ENCODE data around the gene TRAPPC4.
"Not testable (repeated sequence)": the region's sequence is repeated elsewhere in the genome, so short reads cannot be mapped to it uniquely, and the experiment has no call there.

Gene TRAPPC4, protein sequence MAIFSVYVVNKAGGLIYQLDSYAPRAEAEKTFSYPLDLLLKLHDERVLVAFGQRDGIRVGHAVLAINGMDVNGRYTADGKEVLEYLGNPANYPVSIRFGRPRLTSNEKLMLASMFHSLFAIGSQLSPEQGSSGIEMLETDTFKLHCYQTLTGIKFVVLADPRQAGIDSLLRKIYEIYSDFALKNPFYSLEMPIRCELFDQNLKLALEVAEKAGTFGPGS

DNA sequence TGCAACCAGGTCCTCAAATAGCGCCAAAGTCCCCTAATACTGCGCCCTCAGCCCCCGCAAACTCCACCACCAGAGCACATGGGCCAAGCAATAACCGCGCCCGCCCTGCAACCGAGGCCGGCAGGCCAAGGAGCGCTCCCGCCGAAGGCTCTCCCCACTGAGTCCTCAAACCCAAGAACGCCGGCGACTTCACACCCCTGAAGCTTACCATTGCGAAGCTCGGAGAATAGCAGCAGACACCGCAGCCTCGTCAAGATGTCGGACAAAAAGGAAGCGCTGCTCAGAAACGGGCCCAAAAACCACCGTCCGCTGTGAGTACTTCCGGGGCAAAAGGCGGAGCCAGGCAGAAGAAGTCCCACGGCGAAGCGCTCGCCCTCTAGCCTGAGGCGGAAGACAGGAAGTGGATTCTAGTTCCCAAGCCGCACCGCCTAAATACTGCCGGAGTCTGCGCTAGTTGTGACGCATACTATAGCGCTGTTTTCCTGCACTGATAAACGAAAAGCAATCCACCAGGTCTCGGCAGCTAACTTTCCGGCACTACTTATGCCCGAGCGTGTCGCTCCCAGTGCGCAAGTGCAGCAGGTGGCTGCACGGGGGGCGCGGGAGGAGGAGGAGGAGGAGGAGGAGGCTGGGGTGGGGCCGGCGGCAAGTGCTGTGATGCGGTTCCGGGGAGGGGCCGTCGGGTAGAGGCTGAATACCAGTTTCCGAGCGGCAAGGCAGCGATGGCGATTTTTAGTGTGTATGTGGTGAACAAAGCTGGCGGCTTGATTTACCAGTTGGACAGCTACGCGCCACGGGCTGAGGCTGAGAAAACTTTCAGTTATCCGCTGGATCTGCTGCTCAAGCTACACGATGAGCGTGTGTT lies at the start of gene TRAPPC4, which contains the start of gene RPS25:
Gene TRAPPC4 (plus strand): TSS at position 693 of the 865 bp plus-strand sequence. CDS start 30 bp downstream, at position 723.
Gene RPS25 (minus strand): TSS at position 270 of the 865 bp plus-strand sequence. CDS start 59 bp downstream, at position 211.
- DNase-seq (ENCODE audit: low read depth in 4 of 4, low spot score in 1 of 4), result peak; percentile 85 to 92 (median 88)

DNA sequence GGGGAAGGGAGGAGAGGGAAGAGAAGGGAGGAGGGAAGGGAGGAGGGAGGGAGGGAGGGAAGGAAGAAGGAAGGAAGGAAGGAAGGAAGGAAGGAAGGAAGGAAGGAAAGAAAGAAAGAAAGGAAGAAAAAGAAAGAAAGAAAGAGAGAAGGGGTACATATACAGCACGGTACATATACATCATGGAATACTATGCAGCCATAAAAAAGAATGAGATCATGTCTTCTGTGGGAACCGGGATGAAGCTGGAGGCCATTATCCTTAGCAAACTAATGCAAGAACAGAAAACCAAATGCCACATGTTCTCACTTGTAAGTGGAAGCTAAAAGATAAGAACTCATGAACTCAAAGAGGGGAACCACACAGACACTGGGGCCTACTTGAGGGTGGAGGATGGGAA lies 49.1 kb upstream of the TRAPPC4 start:
- not testable (repeated sequence) for DNase-seq (ENCODE audit: low read depth in 4 of 4, low spot score in 1 of 4)

DNA sequence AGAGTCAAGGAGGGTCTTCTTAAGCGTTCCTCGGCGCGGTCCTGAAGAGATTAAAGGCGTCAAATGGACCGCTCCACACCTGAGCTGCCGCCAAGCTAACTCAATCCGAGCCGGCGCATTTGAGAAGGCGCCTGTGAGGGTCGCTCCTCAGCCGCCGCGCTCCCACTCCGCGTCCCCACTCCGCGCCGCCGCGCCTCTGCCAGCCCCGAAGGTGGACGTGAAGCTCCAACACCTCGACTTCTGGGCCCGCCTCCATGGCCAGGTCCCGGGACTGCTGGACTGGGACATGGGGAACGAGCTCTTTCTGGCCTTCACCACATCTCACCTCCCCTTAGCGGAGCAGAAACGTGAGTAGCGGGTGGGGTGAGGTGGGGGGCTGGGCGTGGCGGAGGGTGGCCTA lies 46.9 kb upstream of the TRAPPC4 start, which contains the start of gene FOXR1:
Gene FOXR1 (plus strand): TSS at position 116 of the 400 bp plus-strand sequence. CDS start 171 bp downstream, at position 287.
- DNase-seq (ENCODE audit: low read depth in 4 of 4, low spot score in 1 of 4), result no peak

DNA sequence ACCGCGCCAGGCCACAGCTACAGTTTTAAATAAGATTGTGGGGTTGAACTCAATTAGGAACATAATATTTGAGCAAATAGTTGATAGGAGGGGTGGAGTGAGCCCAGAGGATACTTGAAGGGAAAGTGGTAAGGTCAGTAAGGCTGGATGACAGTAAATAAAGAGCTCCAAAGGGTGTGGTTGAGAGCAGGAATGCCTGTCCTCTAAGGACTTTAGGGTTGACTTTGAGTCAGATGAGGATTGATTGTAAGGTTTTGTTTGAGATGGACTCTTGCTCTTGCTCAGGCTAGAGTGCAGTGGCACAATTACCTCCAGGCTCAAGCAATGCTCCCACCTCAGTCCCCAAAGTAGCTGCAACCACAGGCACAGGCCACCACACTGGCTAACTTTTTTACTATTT lies 44.6 kb upstream of the TRAPPC4 start:
- no peak for DNase-seq (ENCODE audit: low read depth in 4 of 4, low spot score in 1 of 4)

DNA sequence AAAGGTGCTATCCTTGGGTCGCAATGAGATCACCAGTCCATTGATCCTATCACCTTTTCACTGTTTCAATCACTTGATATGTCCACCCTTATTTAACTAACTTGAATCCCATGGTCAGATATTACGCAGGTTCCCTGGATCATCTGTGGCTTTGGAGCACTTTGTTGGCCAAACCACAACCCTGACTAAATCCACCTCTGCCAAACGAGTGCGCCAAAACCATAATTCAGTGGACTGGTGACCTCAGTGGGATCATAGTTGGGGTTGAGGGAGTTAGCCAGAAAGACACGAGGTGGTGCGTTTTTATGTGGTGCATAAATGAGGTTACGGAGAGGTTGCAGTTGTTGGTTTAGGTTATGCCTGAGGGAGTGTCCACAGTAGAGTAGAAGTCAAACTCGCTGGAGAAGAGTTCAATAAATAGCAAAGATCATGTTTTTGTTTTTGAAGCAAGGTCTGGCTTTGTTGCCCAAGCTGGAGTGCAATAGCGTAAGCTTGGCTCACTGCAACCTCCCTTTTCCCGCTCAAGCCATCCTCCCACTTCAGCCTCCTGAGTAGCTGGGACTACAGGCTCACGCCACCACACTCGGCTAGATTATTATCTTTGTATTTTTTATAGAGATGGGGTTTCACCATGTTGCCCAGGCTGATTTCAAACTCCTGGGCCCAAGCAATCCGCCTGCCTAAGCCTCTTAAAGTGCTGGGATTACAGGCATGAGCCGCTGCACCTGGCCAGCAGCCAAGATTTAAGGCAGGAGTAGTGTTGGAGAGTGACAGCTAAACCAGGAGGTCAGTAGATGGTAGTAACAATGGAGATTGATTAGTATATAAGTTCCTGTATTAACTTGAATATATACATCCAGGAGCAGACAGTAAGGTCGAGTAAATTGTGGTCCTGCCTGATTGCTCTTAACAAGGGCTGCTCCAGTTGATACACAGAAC lies 42.5 kb upstream of the TRAPPC4 start:
- no peak for DNase-seq (ENCODE audit: low read depth in 4 of 4, low spot score in 1 of 4)

DNA sequence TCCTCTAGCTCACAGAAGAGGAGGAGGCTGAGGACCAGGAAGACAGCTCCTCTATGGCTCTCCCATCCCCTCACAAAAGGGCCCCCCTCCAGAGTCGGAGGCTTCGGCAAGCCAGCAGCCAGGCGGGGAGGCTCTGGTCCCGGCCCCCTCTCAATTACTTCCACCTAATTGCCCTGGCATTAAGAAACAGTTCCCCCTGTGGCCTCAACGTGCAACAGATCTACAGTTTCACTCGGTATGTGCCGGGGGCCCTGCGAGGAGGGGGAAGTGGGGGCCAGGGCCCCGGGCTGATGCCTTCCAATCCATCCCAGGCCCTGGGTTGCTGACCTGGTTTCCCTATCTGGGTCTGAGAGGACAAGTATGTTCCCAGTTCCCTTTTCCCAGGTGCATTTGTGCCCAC lies 39.1 kb upstream of the TRAPPC4 start:
- DNase-seq (ENCODE audit: low read depth in 4 of 4, low spot score in 1 of 4), result no peak

DNA sequence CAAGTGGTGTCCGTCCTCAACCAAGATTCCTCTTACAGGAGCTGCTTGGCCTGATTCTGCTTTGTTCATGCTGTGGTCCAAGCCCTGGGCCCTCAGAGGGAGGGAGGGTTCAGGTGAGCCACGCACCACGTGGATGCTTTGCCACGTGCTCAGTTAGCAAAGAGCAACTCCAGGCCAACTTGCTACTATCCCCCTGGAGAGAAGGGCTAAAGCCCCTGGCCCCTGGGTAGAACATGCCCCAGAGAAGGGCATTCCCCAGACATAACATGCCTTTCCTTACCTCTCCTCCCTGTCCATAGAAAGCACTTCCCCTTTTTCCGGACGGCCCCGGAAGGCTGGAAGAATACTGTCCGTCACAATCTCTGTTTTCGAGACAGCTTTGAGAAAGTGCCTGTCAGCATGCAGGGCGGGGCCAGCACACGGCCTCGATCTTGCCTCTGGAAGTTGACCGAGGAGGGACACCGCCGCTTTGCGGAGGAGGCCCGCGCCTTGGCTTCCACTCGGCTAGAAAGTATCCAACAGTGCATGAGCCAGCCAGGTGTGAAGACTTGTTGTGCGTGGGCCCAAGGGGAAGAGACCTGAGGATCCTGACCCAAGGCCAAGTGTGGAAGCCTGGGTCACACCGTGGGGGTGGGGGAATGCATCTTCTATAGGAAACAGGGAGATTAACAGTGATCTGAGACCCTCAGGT lies 38.2 kb upstream of the TRAPPC4 start:
- no peak for DNase-seq (ENCODE audit: low read depth in 4 of 4, low spot score in 1 of 4)

DNA sequence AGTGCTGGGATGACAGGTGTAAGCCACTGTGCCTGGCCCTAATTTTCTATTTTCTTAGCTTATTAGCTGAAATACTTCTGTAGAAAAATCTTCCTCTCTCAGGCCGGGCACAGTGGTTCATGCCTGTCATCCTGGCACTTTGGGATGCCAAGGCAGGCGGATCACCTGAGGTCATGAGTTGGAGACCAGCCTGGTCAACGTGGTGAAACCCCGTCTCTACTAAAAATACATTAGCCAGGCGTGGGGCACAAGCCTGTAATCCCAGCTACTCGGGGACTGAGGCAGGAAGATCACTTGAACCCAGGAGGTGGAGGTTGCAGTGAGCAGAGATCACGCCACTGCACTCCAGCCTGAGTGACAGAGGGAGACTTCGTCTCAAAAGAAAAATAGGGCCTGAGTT lies 34.2 kb upstream of the TRAPPC4 start:
- DNase-seq (ENCODE audit: low read depth in 4 of 4, low spot score in 1 of 4), result not testable (repeated sequence)

DNA sequence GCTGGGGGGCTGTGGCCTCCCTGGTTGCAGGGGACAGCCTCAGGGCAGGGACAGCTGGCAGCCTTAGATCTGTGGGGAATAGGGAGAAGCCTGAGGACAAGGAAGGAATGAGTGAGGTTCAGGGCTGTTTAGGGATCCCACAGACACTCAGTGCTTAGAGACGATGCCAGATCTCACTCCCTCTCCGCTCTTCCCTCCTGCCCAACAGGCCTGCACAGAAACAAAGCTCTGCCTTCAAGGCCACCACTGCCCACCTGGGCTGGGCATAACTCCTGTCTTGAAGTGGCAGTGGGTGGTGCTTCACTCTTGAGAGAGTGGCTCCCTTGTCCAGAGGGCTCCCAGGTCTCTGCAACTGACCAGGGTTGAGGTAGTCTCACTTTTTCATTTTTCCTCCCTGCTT lies 33.7 kb upstream of the TRAPPC4 start:
- DNase-seq (ENCODE audit: low read depth in 4 of 4, low spot score in 1 of 4), result no peak

DNA sequence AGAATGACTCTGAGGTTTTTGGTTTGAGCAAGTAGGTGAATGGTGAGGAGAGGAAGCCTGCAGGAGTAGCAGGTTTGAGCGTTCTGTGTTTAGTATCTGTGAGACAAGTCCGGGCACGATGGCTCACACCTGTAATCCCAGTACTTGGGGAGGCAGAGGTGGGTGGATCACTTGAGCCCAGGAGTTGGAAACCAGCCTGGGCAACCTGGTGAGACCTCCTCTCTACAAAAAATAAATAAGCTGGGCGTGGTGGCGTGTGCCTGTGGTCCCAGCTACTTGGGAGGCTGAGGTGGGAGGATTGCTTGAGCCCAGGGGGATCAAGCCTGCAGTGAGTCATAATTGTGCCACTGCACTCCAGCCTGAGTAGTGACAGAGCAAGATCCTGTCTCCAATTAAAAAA lies 30.3 kb upstream of the TRAPPC4 start:
- no peak for DNase-seq (ENCODE audit: low read depth in 4 of 4, low spot score in 1 of 4)

DNA sequence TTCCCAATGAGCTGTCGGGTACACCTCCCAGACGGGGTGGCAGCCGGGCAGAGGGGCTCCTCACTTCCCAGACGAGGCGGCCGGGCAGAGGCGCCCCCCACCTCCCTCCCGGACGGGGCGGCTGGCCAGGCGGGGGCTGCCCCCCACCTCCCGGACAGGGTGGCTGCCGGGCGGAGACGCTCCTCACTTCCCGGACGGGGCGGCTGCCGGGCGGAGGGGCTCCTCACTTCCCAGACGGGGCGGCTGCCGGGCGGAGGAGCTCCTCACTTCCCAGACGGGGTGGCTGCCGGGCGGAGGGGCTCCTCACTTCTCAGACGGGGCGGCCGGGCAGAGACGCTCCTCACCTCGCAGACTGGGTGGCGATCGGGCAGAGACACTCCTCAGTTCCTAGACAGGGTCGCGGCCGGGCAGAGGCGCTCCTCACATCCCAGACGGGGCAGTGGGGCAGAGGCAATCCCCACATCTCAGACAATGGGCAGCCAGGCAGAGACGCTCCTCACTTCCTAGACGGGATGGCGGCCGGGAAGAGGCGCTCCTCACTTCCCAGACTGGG lies 27.0 kb upstream of the TRAPPC4 start:
- not testable (repeated sequence) for DNase-seq (ENCODE audit: low read depth in 4 of 4, low spot score in 1 of 4)

DNA sequence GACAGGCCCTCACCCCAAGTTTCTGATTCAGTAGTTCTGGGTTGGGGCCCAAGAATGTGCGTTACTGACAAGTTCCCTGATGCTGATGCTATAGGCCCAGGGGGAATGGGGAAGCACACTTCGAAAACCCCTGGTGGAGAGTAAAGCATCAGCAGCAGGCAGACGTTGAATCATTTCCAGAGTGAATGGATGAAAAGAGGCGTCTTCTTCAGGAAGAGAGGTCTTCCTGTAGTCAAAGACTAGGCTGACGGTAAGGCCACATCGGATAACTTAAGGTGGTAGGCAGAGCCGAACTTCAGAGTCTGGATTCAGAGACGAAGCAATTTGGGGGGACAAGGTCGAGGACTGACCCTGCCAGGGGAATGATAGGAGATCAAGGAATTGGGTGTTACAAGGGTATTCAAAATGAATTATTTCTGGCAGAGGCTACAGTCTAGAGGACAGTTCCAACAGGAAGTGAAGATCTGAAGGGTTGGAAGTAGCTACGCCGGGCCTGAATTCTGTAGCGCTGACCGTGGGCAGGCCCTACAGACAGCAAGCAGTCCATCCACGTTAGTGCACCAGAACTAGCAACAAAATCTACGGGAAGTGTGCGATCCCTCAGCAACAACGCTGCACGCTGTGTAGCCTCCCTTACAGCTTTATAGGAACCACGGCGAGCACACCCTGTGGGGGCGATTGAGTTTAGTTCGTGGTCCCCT lies 21.5 kb upstream of the TRAPPC4 start:
- DNase-seq (ENCODE audit: low read depth in 4 of 4, low spot score in 1 of 4), result peak in 1 of 4 experiments; percentile 35

DNA sequence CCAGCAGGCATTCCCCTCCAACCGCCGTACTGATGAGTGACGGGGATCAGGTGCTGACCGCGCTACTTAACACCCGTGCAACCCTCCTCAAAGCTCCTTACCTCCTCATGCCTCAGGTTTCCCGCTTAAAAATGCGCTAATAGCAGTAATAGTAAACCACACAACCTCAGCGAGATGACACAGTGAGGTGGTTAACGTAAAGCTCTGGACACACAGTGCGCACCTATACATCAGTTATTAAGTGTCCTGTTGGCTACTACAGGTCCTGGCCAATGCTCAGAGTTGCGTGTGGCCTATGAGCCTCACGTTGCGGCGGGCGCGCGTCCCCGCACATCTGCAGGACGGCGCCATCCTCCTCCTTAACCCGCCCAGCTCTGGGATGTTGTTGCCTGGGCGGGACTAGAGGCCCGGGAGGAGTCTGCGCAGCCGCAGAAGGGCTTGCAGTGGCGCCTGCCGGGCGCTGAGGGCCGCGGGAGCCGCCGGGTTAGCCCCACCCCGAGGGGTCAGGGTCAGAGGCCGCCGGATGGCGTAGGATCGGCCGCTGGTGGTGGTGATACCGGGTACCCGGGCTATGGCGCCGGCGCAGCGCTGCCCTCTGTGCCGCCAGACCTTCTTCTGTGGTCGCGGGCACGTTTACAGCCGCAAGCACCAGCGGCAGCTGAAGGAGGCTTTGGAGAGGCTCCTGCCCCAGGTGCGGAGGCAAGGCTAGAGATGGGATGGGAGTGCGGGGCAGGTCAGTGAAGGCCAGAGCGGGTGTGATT lies 20.8 kb upstream of the TRAPPC4 start, which contains the start of gene CENATAC:
Gene CENATAC (plus strand): TSS at position 512 of the 761 bp plus-strand sequence. CDS start 60 bp downstream, at position 572.
- DNase-seq (ENCODE audit: low read depth in 4 of 4, low spot score in 1 of 4), result peak; percentile 91 to 95 (median 93)

DNA sequence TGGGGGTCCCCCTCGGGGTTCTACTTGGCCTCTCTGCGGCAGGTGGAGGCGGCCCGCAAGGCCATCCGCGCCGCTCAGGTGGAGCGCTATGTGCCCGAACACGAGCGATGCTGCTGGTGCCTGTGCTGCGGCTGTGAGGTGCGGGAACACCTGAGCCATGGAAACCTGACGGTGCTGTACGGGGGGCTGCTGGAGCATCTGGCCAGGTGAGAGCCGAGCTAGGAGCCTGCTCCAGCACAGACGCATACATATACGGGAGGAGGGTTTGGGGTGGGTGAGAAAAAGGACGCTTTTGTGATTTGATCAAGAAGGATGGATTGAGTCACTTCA lies 20.2 kb upstream of the TRAPPC4 start:
- no peak for DNase-seq (ENCODE audit: low read depth in 4 of 4, low spot score in 1 of 4)

DNA sequence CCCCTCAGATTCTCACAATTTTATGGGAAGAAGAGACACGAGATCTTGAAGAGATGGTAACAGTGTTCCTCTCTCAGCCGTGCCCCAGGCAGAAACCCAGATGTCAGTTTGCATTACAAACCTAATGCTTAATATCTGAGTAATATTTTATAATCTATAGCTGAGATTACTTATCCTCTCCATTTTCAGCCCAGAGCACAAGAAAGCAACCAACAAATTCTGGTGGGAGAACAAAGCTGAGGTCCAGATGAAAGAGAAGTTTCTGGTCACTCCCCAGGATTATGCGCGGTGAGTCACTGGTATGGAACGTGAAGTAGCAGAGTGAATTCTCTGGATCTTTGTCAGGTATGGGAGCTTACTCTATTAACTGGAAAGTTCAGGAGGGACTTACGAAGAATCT lies 19.7 kb upstream of the TRAPPC4 start:
- no peak for DNase-seq (ENCODE audit: low read depth in 4 of 4, low spot score in 1 of 4)

DNA sequence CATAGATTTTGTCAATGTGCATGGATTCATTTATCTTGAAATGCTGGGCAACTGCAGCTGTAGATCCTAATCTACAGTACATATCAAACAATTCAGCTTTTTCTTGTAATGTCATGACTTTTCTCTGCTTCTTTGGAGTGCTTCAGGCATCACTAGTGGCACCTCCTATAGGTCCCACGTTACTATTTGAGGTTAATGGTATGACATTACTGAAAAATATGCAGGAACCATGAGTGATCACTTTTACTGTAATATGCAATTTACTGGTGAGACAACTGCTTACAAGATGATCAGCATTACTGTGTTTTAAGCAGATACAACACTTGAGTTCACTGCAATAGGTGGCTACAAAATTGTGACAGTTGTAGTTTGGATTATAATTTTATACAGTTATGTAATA lies 17.7 kb upstream of the TRAPPC4 start:
- DNase-seq (ENCODE audit: low read depth in 4 of 4, low spot score in 1 of 4), result no peak

DNA sequence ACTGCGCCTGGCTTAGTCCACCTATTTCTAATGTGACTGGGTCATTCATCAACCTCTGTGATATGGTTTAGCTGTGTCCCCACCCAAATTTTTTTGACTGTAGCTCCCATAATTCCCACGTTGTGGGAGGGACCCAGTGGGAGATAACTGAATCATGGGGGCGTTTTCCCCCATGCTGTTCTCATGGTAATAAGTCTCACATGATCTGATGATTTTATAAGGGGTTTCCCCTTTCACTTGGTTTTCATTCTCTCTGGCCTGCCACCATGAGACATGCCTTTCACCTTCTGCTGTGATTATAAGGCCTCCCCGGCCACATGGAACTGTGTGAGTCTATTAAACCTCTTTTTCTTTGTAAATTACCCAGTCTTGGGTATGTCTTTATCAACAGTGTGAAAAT lies 11.9 kb upstream of the TRAPPC4 start:
- DNase-seq (ENCODE audit: low read depth in 4 of 4, low spot score in 1 of 4), result no peak

DNA sequence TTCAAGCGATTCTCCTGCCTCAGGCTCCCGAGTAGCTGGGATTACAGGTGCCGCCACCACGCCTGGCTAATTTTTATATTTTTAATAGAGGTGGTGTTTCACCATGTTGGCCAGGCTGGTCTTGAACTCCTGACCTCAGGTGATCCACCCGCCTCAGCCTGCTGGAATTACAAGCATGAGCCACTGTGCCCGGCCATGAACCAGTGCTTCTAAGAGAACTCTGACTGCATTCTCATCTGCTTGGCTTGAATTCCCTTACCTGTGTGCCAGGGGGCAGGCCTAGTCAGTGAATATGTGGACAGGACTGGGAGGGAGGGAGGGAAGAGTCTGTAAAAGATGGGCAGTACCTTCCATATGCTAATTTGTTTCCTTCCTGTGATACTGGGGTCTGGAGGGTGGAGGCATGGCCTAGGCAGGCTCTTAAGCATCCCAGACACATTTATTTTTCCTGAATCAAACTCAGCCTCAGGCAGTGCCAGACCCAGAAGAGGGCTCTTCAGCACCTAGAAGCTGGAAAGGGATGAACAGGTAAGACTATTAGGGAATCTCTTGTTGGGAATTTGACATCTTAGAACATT lies 7.0 kb upstream of the TRAPPC4 start:
- no peak for DNase-seq (ENCODE audit: low read depth in 4 of 4, low spot score in 1 of 4)
